Astrocyte of the spinal cord (primary cell): ENCODE results near the gene LRRC7.

Source experiments
- DNase-seq: peaks from one replicate; pipeline ENCODE4 v3.0.0; 2011; ENCODE audit warnings: low read depth, low spot score
- H3K4me3 ChIP-seq: 2 replicates; pipeline ENCODE4 v1.5.1; 2011; ENCODE audit warnings: low read depth, mild to moderate bottlenecking, low read length, moderate library complexity
- in situ Hi-C: cut with HindIII; loops from 2 replicates; pipeline ENCODE4 v1.10.0; 2017; ENCODE audit warnings: low sequenced_read_pairs
- TF ChIP-seq, protein P1 (sequence below): IDR thresholded peaks from 2 replicates; pipeline ENCODE4 v1.5.1; 2012; ENCODE audit warnings: low read depth, mild to moderate bottlenecking, low read length, inconsistent platforms

Gene LRRC7

DNA sequence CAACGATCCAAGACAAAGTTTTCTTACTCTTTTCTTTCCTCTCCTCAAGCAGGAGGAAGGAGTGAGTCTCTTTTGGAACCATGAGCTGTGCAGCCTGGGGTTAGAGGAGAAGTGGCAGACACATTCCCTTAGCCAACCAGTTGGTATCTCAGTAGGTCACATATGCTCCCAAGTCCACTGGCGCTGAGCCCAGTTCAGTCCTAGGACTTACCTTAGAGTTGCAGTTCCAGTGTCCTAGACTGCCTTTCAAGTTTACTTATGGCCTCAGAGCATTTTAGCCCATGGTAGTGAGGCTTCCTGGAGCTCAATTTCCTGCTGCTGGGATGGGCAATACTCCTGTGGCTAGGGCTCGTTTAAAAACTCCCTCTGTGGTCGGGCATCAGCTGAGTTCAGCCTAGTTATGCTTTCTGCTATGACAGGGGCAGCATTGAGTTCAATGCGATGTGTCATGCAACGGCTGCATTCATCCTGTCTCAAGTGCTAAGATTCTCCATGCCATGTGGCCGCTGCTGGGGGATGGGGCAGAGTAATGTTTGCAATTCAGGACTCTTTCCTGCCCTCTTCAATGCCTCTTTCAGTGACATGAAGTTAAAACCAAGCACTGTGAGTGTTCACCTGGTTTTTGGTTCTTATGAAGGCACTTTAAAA, 103.8 kb downstream of the LRRC7 start:
- no peak overlapping the region for H3K4me3 ChIP-seq
- TF ChIP-seq, protein P1, sequence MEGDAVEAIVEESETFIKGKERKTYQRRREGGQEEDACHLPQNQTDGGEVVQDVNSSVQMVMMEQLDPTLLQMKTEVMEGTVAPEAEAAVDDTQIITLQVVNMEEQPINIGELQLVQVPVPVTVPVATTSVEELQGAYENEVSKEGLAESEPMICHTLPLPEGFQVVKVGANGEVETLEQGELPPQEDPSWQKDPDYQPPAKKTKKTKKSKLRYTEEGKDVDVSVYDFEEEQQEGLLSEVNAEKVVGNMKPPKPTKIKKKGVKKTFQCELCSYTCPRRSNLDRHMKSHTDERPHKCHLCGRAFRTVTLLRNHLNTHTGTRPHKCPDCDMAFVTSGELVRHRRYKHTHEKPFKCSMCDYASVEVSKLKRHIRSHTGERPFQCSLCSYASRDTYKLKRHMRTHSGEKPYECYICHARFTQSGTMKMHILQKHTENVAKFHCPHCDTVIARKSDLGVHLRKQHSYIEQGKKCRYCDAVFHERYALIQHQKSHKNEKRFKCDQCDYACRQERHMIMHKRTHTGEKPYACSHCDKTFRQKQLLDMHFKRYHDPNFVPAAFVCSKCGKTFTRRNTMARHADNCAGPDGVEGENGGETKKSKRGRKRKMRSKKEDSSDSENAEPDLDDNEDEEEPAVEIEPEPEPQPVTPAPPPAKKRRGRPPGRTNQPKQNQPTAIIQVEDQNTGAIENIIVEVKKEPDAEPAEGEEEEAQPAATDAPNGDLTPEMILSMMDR = no peak
- peak; percentile 8 for DNase-seq
- in situ Hi-C loops = no loop called here

DNA sequence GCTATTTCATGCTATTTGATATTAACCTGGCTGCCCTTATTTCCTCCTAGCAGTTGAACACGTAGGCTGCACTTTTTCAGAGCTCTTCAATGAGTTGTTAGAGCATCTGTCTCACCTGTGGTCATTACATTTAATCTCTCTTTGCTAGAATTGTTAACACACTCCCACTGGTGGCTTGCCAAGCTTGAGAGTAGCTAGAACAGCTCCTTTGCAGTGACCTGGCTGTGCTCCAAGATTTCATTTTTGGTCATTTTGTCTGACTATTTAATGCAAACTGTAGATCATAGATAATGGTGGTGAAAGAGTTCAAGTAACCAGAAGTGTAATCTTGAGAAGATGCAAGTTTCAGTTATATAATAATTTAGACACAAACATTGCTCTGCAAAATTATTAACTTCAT, 105.6 kb downstream of the LRRC7 start:
- in situ Hi-C loops = no loop called here
- H3K4me3 ChIP-seq = no peak overlapping the region
- TF ChIP-seq, protein P1 = no peak
- peak; percentile 4 for DNase-seq

DNA sequence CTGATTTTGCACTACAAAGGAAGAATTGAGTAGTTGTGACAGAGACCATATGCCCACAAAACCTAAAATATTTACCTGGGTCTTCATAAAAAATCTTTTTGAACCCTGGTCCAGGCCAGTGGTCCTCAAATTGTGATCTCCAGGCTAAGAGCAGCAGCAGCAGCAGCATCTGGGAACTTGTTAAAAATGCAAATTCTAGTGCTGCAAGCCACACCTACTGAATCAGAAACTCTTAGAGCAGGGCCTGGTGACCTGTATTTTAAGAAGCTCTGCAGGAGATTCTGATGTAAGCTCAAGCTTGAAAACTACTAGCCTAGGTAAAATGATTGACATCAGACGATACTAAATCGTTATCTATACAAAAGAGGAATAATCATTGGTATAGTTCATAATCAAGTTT, 112.2 kb downstream of the LRRC7 start:
- no peak for DNase-seq
- H3K4me3 ChIP-seq = no peak overlapping the region
- in situ Hi-C loops = no loop called here
- TF ChIP-seq, protein P1 = no peak

DNA sequence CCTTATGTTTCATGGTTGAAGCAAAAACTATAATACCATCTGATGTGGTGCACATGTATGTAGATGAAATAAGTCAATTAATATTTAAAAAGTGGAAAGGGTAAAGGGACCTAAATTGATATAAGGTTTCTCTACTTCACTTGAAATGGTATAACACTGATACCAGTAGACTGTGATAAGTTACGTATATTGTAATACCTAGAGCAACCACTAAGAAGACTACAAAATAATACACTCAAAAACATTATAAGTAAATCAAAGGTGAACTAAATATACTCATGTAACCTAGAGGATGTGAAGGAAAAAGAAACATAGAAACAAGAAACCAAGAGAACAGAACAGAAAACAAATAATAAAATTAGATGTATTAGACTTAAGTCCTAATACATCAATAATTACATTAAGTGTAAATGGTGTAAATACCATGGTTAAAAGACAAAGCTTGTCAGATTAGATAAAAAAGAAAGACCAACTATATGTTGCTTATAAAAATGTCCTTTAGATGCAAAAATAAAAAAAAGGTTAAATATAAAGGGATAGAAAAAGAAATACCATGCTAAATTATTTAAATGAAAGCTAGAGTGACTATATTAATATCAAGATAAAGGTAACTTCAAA, 118.8 kb downstream of the LRRC7 start:
- H3K4me3 ChIP-seq = no peak overlapping the region
- in situ Hi-C loops = no loop called here
- DNase-seq = no peak
- TF ChIP-seq, protein P1 = no peak

DNA sequence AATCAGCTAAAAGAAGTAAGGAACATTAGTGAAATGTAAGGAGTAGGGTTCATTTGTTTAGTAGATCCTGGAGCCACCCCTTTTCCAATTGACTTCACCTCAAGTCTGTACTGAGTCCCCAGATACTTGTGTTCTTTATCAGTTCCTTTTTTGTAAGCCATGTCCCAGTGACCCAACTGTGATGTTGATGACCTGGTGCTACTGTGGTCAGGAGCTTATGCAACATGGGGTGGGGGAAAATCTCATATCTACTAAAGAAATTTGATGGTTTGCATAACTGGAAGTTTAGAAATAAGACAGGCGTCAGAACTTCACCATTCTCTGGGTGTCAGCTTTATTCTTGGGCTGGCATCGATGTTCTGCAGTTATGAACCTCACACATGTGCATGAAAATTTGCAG, 120.5 kb downstream of the LRRC7 start:
- in situ Hi-C loops = no loop called here
- TF ChIP-seq, protein P1 = no peak
- no peak for DNase-seq
- no peak overlapping the region for H3K4me3 ChIP-seq

DNA sequence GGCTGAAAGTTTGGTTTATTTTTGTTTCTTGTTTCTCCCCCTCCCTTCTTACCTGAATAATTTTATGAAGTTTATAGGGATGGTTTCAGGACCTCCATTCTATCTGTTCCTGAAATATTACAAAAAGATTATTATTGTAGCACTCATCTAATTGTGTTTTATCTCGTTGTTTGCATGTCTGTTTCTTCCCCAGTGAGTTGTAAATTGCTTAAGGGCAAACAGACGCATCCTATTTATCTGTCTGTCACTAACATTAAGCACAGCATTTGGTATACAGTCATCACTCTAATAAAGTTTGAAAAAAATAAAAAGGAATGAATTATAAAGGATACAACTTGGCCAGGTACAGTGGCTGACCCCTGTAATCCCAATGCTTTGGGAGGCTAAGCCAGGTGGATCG, 123.5 kb downstream of the LRRC7 start:
- TF ChIP-seq, protein P1 = no peak
- no peak overlapping the region for H3K4me3 ChIP-seq
- in situ Hi-C loops = no loop called here
- no peak for DNase-seq
